Measurements from ENCODE around the gene LCK. TPM values are rescaled to one million over a fixed set of nuclear protein-coding genes. Genes with fewer than 3 reads are reported as not detected.
"Not testable (repeated sequence)": the region's sequence is repeated elsewhere in the genome, so short reads cannot be mapped to it uniquely, and the experiment has no call there.

The LCK gene
- total RNA-seq, 1 experiment from 2014 or later: not detected

DNA sequence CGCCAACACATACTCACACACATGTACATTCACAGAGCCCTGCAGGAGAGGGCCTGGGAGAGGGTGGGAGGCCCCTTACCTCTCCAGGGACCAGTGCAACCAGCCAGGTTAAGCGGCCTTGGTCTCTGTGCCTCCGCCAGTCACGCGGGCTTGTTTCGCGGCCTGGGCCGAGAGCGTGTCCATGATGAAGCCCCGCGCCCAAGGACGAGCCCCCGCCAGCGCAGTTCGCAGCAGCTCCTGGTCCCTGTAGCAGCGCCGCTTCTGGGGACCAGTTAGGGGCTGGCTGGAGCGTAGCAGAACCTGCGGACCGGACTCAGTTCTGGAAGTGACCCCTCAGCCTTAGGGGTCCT lies 11.3 kb upstream of the LCK start:
- DNase-seq (ENCODE audit: low read depth): no peak

DNA sequence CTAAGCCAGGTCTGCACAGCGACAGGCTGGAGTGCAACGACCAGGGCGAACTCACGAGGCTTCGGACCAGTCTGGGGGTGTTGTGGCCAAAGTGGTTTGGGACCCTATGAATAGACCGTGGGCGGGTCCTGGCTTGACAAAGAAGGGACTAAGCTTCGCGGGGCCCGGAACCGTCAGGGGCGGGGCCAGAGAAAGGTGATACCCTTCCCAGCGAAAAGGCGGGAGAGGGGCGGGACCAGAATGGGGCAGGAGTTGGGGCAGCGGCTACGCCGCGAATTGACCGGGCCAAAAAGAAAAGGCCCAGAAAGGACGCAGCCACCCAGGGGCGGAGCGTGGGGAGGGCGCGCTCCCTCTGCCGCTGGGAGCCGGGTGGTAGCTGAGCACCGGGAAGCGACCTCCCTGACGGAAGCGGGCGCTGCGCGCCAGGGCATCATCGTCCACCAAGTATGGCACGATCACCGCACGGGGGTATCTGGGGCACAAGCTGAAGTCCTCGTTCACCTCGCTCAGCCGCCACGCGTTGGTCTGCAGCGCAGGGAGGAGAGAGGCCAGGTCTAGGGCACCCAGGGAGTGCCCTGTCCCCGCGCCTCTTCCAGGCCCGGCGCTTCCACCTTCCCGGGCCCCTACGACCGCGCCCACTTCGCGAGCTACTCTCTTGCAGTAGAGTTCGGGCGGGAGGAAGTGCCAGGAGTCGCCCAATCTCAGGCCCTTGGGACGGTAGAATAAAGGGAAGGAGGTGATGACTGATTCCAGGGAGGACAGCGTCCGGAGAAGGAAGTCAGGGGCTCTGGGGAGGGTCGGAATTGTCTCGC lies 10.7 kb upstream of the LCK start:
- peak; percentile 71 for DNase-seq (ENCODE audit: low read depth)

- DNase-seq (ENCODE audit: low read depth): peak; percentile 68
These were observed 9.9 kb upstream of the LCK start for GRCh38 chr1:32241001-32241763.

GRCh38 chr1:32242341-32242851 lies 8.7 kb upstream of the LCK start:
- peak; percentile 69 for DNase-seq (ENCODE audit: low read depth)

DNA sequence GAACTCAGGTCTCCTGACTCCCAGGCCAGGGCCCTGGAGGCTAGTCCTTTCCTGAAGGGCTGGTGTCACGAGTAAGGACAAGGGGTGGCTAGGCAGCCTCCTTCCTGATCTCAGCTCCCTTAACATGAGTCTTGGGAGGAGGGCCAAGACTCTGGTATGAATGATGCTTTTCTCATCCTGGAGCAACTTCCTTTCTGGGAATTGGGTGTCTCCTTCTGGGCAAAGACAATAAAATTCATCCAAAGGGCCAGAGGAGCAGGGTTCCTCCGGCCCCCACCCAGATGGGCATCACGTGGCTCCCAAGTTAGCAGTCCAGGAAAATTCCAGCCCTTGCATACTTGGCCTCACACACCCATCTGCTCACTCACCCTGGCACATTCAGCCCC lies 4.2 kb upstream of the LCK start, which contains the start of gene FAM167B:
Gene FAM167B, plus strand, starts transcription at position 335 of the 386 bp plus-strand sequence. CDS start 200 bp downstream, outside the sequence.
- DNase-seq (ENCODE audit: low read depth): peak; percentile 61

GRCh38 chr1:32247452-32247851 lies 3.6 kb upstream of the LCK start:
- no peak for DNase-seq (ENCODE audit: low read depth)

GRCh38 chr1:32247983-32248889 lies 2.8 kb upstream of the LCK start:
- peak; percentile 63 for DNase-seq (ENCODE audit: low read depth)

DNA sequence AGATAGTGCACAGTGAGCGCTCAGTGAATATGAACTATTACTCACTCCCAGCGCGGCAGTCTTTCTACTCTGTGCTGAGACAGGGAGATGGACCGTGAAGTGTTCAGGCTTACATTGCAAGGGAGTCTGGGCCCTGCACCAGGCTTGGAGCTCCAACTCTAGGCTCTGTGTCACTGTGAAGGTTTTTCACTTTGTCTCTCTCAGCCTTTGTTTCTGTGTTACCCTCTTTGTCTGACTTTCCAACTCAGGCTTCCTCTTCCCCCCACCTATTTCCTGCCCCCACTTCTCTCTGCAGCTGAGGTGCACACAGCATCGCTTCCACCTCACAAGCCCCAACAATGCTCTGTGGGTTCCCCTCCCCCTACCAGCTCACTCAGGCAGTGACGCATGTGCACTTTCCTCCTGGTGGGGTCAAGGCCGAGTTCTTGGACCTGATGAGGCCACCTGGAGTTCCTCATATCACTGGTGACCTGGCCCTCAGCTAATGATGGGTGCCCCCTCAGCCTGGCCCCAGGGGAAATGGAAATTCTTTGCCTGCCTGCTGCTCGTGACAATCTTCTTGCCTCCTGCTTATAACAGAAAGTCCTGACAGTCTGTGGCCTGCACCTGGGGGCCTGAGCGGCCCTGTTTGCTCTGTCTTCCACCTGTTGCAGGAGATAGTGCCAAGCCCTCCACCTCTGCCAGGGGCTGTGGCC lies 1.1 kb upstream of the LCK start:
- DNase-seq (ENCODE audit: low read depth): no peak

DNA sequence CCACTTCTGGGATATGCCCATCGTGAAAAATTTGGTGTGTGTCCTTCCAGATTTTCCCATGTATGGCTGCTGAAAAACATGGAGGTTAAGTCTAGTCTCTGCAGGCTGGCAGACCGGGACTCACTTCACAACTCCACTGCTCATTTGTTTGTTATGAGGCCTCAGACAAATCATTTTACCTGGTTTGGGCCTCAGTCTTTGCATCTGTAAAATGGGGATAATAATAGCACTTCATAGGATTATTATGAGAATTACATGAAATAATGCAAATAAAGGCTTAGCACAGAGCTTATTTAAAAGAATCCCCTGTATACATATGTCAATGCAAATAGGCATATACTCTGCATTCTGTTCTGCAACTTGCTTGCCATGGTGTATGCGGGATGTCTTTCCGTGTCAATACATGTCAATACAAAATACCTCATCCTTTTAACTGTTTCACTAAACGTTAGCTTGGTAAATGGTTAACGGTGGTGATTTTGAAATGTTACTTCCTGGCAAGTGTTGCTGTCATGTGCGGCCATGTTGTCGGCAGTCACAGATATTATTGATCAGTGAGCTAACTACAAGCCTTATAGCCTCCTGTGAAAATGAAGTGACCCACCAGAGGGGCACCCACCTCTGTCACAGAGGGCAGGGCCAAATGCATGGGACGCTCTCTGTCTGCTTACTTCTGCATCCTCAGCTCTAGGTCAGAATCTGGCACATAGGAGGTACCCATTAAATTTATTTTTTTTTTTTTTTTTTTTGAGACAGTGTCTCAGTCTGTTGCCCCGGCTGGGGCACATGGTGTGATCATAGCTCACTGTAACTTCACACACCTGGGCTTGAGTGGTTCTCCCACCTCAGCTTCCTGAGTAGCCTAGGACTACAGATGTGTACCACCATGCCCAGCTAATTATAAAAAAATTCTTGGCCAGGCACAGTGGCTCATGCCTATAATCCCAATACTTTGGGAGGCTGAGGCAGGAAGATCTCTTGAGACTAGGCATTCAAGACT lies 4.3 kb downstream of the LCK start:
- no peak for DNase-seq (ENCODE audit: low read depth)

DNA sequence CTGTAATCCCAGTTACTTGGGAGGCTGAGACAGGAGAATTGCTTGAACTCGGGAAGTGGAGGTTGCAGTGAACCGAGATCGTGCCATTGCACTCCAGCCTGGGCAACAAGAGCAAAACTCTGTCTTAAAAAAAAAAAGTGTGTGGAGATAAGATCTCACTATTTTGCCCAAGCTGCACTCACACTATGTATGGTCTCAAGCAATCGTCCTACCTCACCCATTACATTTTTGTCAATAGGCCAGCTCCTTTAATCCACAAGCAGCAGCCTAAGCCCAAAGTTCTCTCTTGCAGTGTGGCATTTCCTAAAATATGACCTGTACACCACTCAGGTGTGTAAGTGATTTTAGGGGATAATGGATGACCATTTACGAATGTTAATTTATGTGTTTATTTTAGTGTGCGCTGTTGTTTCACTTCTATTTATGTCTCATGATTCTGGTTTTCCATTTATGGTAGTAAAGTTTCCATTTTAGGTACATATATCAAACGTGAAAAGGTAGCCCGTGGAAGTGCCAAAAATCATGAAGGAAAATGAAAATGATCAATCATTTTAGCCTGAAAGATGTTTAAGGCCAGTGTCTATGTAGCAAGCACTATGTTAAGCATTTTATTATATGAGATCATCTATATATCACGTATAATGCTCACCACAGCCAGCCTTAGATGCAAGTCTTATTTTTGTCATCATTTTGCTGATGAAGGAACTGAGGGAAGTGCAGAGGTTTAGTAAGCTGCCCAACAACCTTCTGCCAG lies 5.6 kb downstream of the LCK start:
- DNase-seq (ENCODE audit: low read depth): no peak

DNA sequence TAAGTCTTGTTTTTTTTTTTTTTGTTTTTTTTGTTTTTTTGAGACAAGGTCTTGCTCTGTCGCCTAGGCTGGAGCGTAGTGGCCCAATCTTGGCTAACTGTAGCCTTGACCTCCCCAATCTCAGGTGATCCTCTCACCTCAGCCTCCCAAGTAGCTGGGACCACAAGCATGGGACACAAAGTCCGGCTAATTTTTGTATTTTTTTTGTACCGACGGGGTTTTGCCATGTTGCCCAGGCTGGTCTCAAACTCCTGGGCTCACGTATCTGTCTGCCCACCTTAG lies 6.1 kb downstream of the LCK start:
- DNase-seq (ENCODE audit: low read depth): no peak

DNA sequence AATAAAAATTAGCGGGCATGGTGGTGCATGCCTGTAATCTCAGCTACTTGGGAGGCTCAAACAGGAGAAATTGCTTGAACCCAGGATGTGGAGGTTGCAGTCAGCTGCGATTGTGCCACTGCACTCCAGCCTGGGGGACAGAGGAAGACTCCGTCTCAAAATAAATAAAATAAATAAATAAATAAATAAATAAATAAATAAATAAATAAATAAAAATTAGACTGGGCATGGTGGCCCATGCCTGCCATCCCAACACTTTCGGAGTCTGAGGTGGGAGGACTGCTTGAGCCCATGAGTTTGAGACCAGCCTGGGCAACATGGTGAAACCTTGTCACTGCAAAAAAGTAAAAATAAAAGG lies 12.2 kb downstream of the LCK start:
- not testable (repeated sequence) for DNase-seq (ENCODE audit: low read depth)

GRCh38 chr1:32263744-32264143 lies 12.7 kb downstream of the LCK start:
- DNase-seq (ENCODE audit: low read depth): no peak

- DNase-seq (ENCODE audit: low read depth): no peak
These were observed 14.8 kb downstream of the LCK start for GRCh38 chr1:32265846-32266245.

GRCh38 chr1:32266921-32267591 lies 16.0 kb downstream of the LCK start:
- DNase-seq (ENCODE audit: low read depth): no peak

DNA sequence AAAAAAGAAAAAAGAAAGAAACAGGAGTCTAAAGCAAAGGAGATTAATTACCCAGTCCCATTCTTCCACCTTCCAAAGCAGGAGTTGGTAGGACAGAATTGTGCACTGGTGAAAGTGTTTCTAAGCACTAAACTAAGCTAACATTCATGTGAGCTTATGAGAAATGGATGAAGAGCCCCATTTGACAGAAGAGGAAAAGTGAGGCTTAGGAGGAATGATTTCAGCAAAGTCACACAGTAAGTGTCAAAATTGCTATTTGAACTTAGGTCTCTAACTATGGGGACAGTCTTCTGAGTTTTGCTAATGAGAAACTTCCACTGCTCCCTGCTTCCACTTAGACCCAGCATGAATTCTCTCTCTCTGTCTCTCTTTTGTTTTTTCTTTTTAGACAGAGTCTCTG lies 18.7 kb downstream of the LCK start:
- no peak for DNase-seq (ENCODE audit: low read depth)

GRCh38 chr1:32272557-32273390 lies 21.7 kb downstream of the LCK start:
- DNase-seq (ENCODE audit: low read depth): no peak

All from RPMI7951 (cell line).